Breast epithelium (tissue), 3 donors: ENCODE results near the gene PTCRA.

Experiments used
- CTCF ChIP-seq, 3 donors: fragments of 450-650 bp; IDR thresholded peaks; one replicate each; pipeline ENCODE4 v1.5.1; 2016 to 2017; ENCODE audit warnings: antibody characterized with exemption in 3 of 3, mild to moderate bottlenecking in 3 of 3, moderate library complexity in 3 of 3
- POLR2A ChIP-seq: fragments of 450-650 bp; IDR thresholded peaks from one replicate; pipeline ENCODE4 v1.6.1; 2016; ENCODE audit warnings: antibody characterized with exemption, mild to moderate bottlenecking, moderate library complexity
- POLR2AphosphoS5 ChIP-seq, 3 donors: sonication (generic); formaldehyde crosslinking; IDR thresholded peaks; one replicate each; pipeline ENCODE4 v1.6.1; 2017; ENCODE audit warnings: antibody characterized with exemption in 3 of 3

- TF ChIP-seq CTCF (IDR thresholded peaks at IDR 0.05) = no peak
- no peak for TF ChIP-seq POLR2AphosphoS5 (IDR thresholded peaks at IDR 0.05)
- TF ChIP-seq POLR2A = no peak
Measured at GRCh38 chr6:42969431-42969830, 53.6 kb downstream of the PTCRA start.
